ENCODE data around the gene KIF1B.
A peak's percentile ranks its signal among the peaks of the same experiment; 100 is the strongest.

The KIF1B gene

GRCh38 chr1:10187026-10187334, 23.4 kb upstream of the KIF1B start:
- Histone ChIP-seq H3K4me2 (ENCODE audit: low read length) (no peak overlapping the region), H3K9me2 (ENCODE audit: low read depth, low read length) (no peaks in the 10 kb centered on the region), H3F3A (ENCODE audit: insufficient read depth, low read length) (no peaks in the 10 kb centered on the region), H3K79me2 (ENCODE audit: insufficient read depth, low read length) (no peaks in the 10 kb centered on the region), H3K9me3 (ENCODE audit: low read length) (no peaks in the 10 kb centered on the region), H3K4me3 (ENCODE audit: low read depth, low read length, poor library complexity, severe bottlenecking) (no peak overlapping the region), H3K27ac (ENCODE audit: low read depth, low read length, poor library complexity, severe bottlenecking) (no peak overlapping the region), H3K36me3 (ENCODE audit: insufficient read depth, low read length) (no peaks in the 10 kb centered on the region), H2AFZ (ENCODE audit: low read length) (no peak overlapping the region), H3K9ac (ENCODE audit: low read length) (no peak overlapping the region), H4K20me1 (ENCODE audit: insufficient read depth, low read length) (no peaks in the 10 kb centered on the region), H3K4me1 (ENCODE audit: insufficient read depth, low read length, severe bottlenecking) (peaks cover 6% of the 10 kb centered on the region), H3K27me3 (ENCODE audit: insufficient read depth, low read length) (no peaks in the 10 kb centered on the region)
- TF ChIP-seq CTCF (IDR thresholded peaks at IDR 0.05; ENCODE audit: low read length) (no peak), EZH2 (IDR thresholded peaks at IDR 0.05; ENCODE audit: borderline replicate concordance, low read length) (no peak)

- Histone ChIP-seq H3K27ac (ENCODE audit: low read depth, low read length, poor library complexity, severe bottlenecking) (no peak overlapping the region), H4K20me1 (ENCODE audit: insufficient read depth, low read length) (no peaks in the 10 kb centered on the region), H3K9me3 (ENCODE audit: low read length) (no peaks in the 10 kb centered on the region), H3K9ac (ENCODE audit: low read length) (no peak overlapping the region), H3K4me2 (ENCODE audit: low read length) (no peak overlapping the region), H3K79me2 (ENCODE audit: insufficient read depth, low read length) (no peaks in the 10 kb centered on the region), H3K27me3 (ENCODE audit: insufficient read depth, low read length) (no peaks in the 10 kb centered on the region), H2AFZ (ENCODE audit: low read length) (no peak overlapping the region), H3K4me3 (ENCODE audit: low read depth, low read length, poor library complexity, severe bottlenecking) (no peak overlapping the region), H3F3A (ENCODE audit: insufficient read depth, low read length) (no peaks in the 10 kb centered on the region), H3K4me1 (ENCODE audit: insufficient read depth, low read length, severe bottlenecking) (peaks cover 6% of the 10 kb centered on the region), H3K9me2 (ENCODE audit: low read depth, low read length) (no peaks in the 10 kb centered on the region), H3K36me3 (ENCODE audit: insufficient read depth, low read length) (no peaks in the 10 kb centered on the region)
- no peak for TF ChIP-seq EZH2 (IDR thresholded peaks at IDR 0.05; ENCODE audit: borderline replicate concordance, low read length)
- no peak for TF ChIP-seq CTCF (IDR thresholded peaks at IDR 0.05; ENCODE audit: low read length)
Observed at GRCh38 chr1:10188133-10188650, 22.2 kb upstream of the KIF1B start.

- Histone ChIP-seq H3K9me3 (ENCODE audit: low read length) (no peaks in the 10 kb centered on the region), H4K20me1 (ENCODE audit: insufficient read depth, low read length) (no peaks in the 10 kb centered on the region), H3F3A (ENCODE audit: insufficient read depth, low read length) (no peaks in the 10 kb centered on the region), H3K36me3 (ENCODE audit: insufficient read depth, low read length) (no peaks in the 10 kb centered on the region), H3K4me1 (ENCODE audit: insufficient read depth, low read length, severe bottlenecking) (peaks cover 6% of the 10 kb centered on the region), H3K79me2 (ENCODE audit: insufficient read depth, low read length) (no peaks in the 10 kb centered on the region), H3K9me2 (ENCODE audit: low read depth, low read length) (no peaks in the 10 kb centered on the region), H3K4me2 (ENCODE audit: low read length) (peak overlapping the region; percentile 31; the same call in 1 of the 2 replicates), H2AFZ (ENCODE audit: low read length) (no peak overlapping the region), H3K9ac (ENCODE audit: low read length) (no peak overlapping the region), H3K27ac (ENCODE audit: low read depth, low read length, poor library complexity, severe bottlenecking) (no peak overlapping the region), H3K4me3 (ENCODE audit: low read depth, low read length, poor library complexity, severe bottlenecking) (no peak overlapping the region), H3K27me3 (ENCODE audit: insufficient read depth, low read length) (no peaks in the 10 kb centered on the region)
- TF ChIP-seq CTCF (IDR thresholded peaks at IDR 0.05; ENCODE audit: low read length) (no peak), EZH2 (IDR thresholded peaks at IDR 0.05; ENCODE audit: borderline replicate concordance, low read length) (no peak)
Observed at GRCh38 chr1:10189659-10190058, 20.7 kb upstream of the KIF1B start.

Measured in OCI-LY1 (cell line).